Measurements from ENCODE around the gene CAMTA1. TPM values are rescaled to one million over a fixed set of nuclear protein-coding genes. Genes with fewer than 3 reads are reported as not detected.

CAMTA1 gene
- total RNA-seq, 2 donors from 2014 or later: 105 to 113 TPM

DNA sequence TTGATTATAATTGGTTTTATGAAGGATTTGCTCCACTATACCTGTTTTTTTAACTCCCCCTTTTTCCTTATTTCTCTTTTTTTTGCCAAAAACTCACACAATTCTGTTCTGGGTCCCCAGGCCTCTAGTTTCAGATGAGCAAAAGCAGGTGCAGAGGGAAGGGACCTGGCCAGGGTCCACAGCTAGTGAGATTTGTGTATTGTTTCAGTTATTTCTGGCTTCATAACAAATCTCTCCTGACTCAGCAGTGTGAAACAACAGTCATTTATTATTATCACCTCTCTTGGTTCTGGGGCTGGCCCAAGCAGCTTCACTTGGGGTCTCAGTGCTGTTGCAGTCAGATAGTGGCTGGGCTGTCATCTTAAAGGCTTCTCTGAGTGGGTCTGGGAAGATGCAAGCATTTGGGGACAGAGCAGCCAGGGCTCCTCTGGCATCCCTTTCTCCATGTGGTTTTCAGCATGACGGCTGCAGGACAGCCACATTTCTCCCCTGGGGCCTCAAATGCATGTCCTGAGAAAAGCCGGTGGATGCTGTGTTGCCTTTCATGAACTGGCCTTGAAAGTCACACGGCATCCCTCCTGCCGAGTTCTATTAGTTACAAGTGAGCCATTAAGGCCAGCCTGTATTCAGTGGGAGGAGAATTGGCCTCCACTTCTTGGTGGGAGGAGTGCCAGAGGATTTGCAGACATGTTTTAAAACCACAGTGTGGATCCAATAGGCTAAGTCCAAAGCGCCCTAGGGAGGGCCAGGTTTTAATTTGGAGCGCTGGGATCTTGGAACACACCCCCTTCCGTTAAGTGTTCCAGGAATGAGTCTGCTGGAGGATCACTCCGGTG lies 137.1 kb downstream of the CAMTA1 start:
- Histone ChIP-seq H3K36me3 (no peaks in the 10 kb centered on the region), H3K27me3 (replicated peaks; ENCODE audit: insufficient read depth) (no peaks in the 10 kb centered on the region), H3K4me3 (peak overlapping the region; percentile 18), H3K27ac (peak overlapping the region; percentile 19 to 84), H3K9me3 (no peaks in the 10 kb centered on the region), H3K4me1 (ENCODE audit: control insufficient read depth in 1 of 2, low read depth in 2 of 2) (peaks cover 31 to 55% of the 10 kb centered on the region in 2 donors)
- ATAC-seq (ENCODE audit: insufficient number of reproducible peaks, low FRiP score, low read depth) (peak; percentile 43), DNase-seq (ENCODE audit: low spot score) (peak; percentile 53)
- TF ChIP-seq CTCF (IDR thresholded peaks at IDR 0.05): no peak

DNA sequence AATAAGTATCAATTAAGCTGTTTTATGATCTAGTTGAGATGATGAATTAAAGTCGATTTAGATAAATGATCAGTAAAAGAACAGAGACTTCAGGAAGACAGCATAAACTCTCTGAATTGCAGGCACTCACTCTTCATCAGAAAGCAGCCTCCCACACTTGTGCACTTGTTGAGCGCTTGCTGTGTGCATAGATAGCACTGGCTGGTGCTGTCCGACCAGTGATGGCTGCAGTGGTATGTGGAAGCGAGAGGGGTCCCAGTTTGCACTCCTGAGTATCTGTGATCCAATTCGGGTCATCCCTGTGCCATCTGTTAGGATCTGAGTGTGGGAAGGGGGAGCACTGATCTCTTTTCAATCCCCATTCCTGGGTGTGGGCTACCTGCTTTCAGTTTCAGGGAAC lies 137.8 kb downstream of the CAMTA1 start:
- peak overlapping the region; percentile 70 to 84 for H3K27ac ChIP-seq
- H3K4me1 ChIP-seq (ENCODE audit: control insufficient read depth in 1 of 2, low read depth in 2 of 2): peaks cover 31 to 52% of the 10 kb centered on the region in 2 donors
- DNase-seq (ENCODE audit: low spot score): no peak
- H3K36me3 ChIP-seq: no peaks in the 10 kb centered on the region
- H3K27me3 ChIP-seq (replicated peaks; ENCODE audit: insufficient read depth): no peaks in the 10 kb centered on the region
- no peak for TF ChIP-seq CTCF (IDR thresholded peaks at IDR 0.05)
- ATAC-seq (ENCODE audit: insufficient number of reproducible peaks, low FRiP score, low read depth): no peak
- no peak overlapping the region for H3K4me3 ChIP-seq
- H3K9me3 ChIP-seq: no peaks in the 10 kb centered on the region

- TF ChIP-seq CTCF (IDR thresholded peaks at IDR 0.05): no peak
- H3K27me3 ChIP-seq (replicated peaks; ENCODE audit: insufficient read depth): no peaks in the 10 kb centered on the region
- H3K27ac ChIP-seq: peak overlapping the region; percentile 70 to 84
- DNase-seq (ENCODE audit: low spot score): no peak
- ATAC-seq (ENCODE audit: insufficient number of reproducible peaks, low FRiP score, low read depth): no peak
- no peaks in the 10 kb centered on the region for H3K36me3 ChIP-seq
- H3K4me3 ChIP-seq: no peak overlapping the region
- H3K4me1 ChIP-seq (ENCODE audit: control insufficient read depth in 1 of 2, low read depth in 2 of 2): peaks cover 29 to 48% of the 10 kb centered on the region in 2 donors
- H3K9me3 ChIP-seq: no peaks in the 10 kb centered on the region
Measured at GRCh38 chr1:6923416-6923815, 138.2 kb downstream of the CAMTA1 start.

GRCh38 chr1:6923955-6924881 lies 139.0 kb downstream of the CAMTA1 start:
- Histone ChIP-seq H3K9me3 (no peaks in the 10 kb centered on the region), H3K27me3 (replicated peaks; ENCODE audit: insufficient read depth) (no peaks in the 10 kb centered on the region), H3K4me3 (peak overlapping the region; percentile 13), H3K27ac (peak overlapping the region; percentile 70 to 84), H3K36me3 (no peaks in the 10 kb centered on the region), H3K4me1 (ENCODE audit: control insufficient read depth in 1 of 2, low read depth in 2 of 2) (peaks cover 27 to 40% of the 10 kb centered on the region in 2 donors)
- no peak for TF ChIP-seq CTCF (IDR thresholded peaks at IDR 0.05)
- DNase-seq (ENCODE audit: low spot score): no peak
- ATAC-seq (ENCODE audit: insufficient number of reproducible peaks, low FRiP score, low read depth): peak; percentile 29

DNA sequence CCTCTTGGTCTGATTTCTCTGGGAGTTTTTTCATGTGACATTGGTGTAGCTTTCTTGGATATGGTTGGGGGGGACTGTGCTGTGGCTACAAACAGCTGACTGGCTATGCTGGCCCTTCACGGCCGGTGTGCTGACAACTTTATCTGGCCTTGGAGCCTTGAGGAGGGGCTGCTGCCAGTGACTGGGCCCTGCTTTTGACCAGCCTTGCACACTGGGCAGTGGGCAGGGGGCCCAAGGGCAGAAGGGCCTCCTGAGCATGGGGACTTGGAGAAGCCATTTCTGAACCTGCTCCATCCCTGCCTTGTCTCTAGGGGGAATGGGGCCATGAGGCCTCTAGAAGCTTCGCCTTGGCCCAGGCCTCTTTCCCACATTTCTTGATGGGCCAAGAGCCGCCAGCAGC lies 139.6 kb downstream of the CAMTA1 start:
- H3K27ac ChIP-seq: peak overlapping the region; percentile 70 to 84
- ATAC-seq (ENCODE audit: insufficient number of reproducible peaks, low FRiP score, low read depth): no peak
- no peak for TF ChIP-seq CTCF (IDR thresholded peaks at IDR 0.05)

More for the DNA sequence above, 139.6 kb downstream of the CAMTA1 start:
- Histone ChIP-seq H3K9me3 (no peaks in the 10 kb centered on the region), H3K27me3 (replicated peaks; ENCODE audit: insufficient read depth) (no peaks in the 10 kb centered on the region), H3K4me1 (ENCODE audit: control insufficient read depth in 1 of 2, low read depth in 2 of 2) (peaks cover 27 to 39% of the 10 kb centered on the region in 2 donors), H3K36me3 (no peaks in the 10 kb centered on the region), H3K4me3 (peak overlapping the region; percentile 13)
- DNase-seq (ENCODE audit: low spot score): no peak
